PC-3 (cell line): ENCODE results near the gene XK. TPM values are rescaled to one million over a fixed set of nuclear protein-coding genes. Genes with fewer than 3 reads are reported as not detected.

Source experiments
- ATAC-seq: fragments of 200-7000 bp; cut with Tn5 transposase; 2 replicates; pipeline ENCODE4 v1.9.1; 2020; ENCODE audit warnings: mild to moderate bottlenecking, moderate library complexity
- BruUV-seq: library from RNA; stranded (reverse); fragments of 400-500 nt; replicated peaks from 2 replicates; lab custom pipeline; 2021; lab: Mats Ljungman, UMichigan
- CTCF ChIA-PET: fragments of 300-600 bp; sonication (Branson Sonifier 250); formaldehyde crosslinking; loops from one replicate; lab custom pipeline; 2022; ENCODE audit warnings: antibody characterized with exemption; lab: Charles Lee
- POLR2A ChIA-PET: fragments of 300-600 bp; sonication (Branson Sonifier 250); formaldehyde crosslinking; loops from one replicate; lab custom pipeline; 2022; ENCODE audit warnings: antibody characterized with exemption; ENCODE audit not compliant: unreplicated experiment; lab: Charles Lee
- DNase-seq: peaks from one replicate; pipeline ENCODE4 v3.0.0-alpha.2; 2015
- H2AFZ ChIP-seq: fragments of 300-600 bp; sonication (generic); 2 replicates; pipeline ENCODE4 v1.6.0; 2016; ENCODE audit warnings: antibody characterized with exemption, low read length
- H3F3A ChIP-seq: fragments of 300-600 bp; sonication (generic); one replicate; pipeline ENCODE4 v1.6.0; 2017; ENCODE audit warnings: antibody characterized with exemption, low read length, control low read depth, mild to moderate bottlenecking; ENCODE audit not compliant: unreplicated experiment
- H3K27ac ChIP-seq: fragments of 300-600 bp; sonication (generic); 2 replicates; pipeline ENCODE4 v1.5.1; 2016; ENCODE audit warnings: mild to moderate bottlenecking, low read length
- H3K27me3 ChIP-seq: fragments of 300-600 bp; sonication (generic); 2 replicates; pipeline ENCODE4 v1.6.1; 2016; ENCODE audit warnings: low read length, mixed read lengths
- H3K36me3 ChIP-seq: fragments of 300-600 bp; sonication (generic); 2 replicates; pipeline ENCODE4 v1.6.1; 2016; ENCODE audit warnings: low read depth, mixed run types, low read length, mixed read lengths
- H3K4me1 ChIP-seq: fragments of 300-600 bp; sonication (generic); 2 replicates; pipeline ENCODE4 v1.5.1; 2016; ENCODE audit warnings: low read length; ENCODE audit not compliant: insufficient read depth
- H3K4me2 ChIP-seq: fragments of 300-600 bp; sonication (generic); 2 replicates; pipeline ENCODE4 v1.6.0; 2016; ENCODE audit warnings: low read length
- H3K4me3 ChIP-seq: fragments of 300-600 bp; sonication (generic); 2 replicates; pipeline ENCODE4 v1.5.1; 2016; ENCODE audit warnings: mild to moderate bottlenecking, low read length, mixed read lengths
- H3K79me2 ChIP-seq: fragments of 300-600 bp; sonication (generic); 2 replicates; pipeline ENCODE4 v1.6.1; 2017; ENCODE audit warnings: low read length, mixed read lengths
- H3K9ac ChIP-seq: fragments of 300-600 bp; sonication (generic); 2 replicates; pipeline ENCODE4 v1.6.0; 2016; ENCODE audit warnings: mild to moderate bottlenecking, low read length
- H3K9me2 ChIP-seq: fragments of 300-600 bp; sonication (generic); replicated peaks from 2 replicates; pipeline ENCODE4 v1.6.1; 2016; ENCODE audit warnings: mixed run types, low read length, mixed read lengths
- H3K9me3 ChIP-seq: fragments of 300-600 bp; sonication (generic); 2 replicates; pipeline ENCODE4 v1.6.1; 2016; ENCODE audit warnings: low read length, mixed read lengths
- H4K20me1 ChIP-seq: fragments of 300-600 bp; sonication (generic); 2 replicates; pipeline ENCODE4 v1.6.1; 2016; ENCODE audit warnings: low read length, mixed read lengths
- EZH2 ChIP-seq: fragments of 300-600 bp; sonication (generic); IDR thresholded peaks from one replicate; pipeline ENCODE4 v1.6.1; 2017; ENCODE audit warnings: antibody characterized with exemption, mild to moderate bottlenecking, low read length; ENCODE audit not compliant: unreplicated experiment
- EZH2phosphoT487 ChIP-seq: fragments of 300-600 bp; sonication (generic); IDR thresholded peaks from 2 replicates; pipeline ENCODE4 v1.6.1; 2018; ENCODE audit warnings: mild to moderate bottlenecking, antibody characterized with exemption, low read length, borderline replicate concordance
- intact Hi-C: fragments of 100-400 bp; cut with micrococcal nuclease; formaldehyde crosslinking; loops from 2 replicates; pipeline ENCODE4 v1.9.0; 2023
- total RNA-seq: library from RNA; depleted of rRNA; stranded (reverse); fragments of >200 nt; gene quantifications from 2 replicates; pipeline ENCODE4 v1.2.3, GENCODE V29; 2014
- TF ChIP-seq, protein P1 (sequence below): fragments of 300-600 bp; sonication (generic); conservative IDR thresholded peaks from 2 replicates; pipeline ENCODE4 v1.5.1; 2017; ENCODE audit warnings: antibody characterized with exemption, low read depth, mild to moderate bottlenecking, low read length

XK gene
- total RNA-seq, 1 experiment from 2014 or later = 8.0 TPM

DNA sequence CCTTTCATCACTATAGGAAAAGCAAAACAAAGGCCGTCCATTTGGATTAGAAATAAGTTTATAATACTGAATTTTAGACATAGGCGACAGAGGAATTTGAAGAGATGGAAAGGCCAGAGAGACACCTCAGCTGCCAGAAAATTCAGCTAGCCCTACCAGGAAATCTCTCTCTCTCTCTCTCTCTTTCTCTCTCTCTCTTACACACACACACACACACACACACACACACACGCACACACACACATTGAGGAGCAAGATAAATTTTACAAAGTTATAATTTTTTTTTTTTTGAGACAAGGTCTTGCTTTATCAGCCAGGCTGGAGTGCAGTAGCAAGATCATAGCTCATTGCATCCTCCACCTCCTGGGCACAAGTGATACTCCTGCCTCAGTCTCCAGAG, 1.4 kb downstream of the XK start:
- no peaks in the 10 kb centered on the region for H3F3A ChIP-seq
- no peaks in the 10 kb centered on the region for H3K36me3 ChIP-seq
- peak overlapping the region; percentile 63; the same call in 1 of the 2 replicates for H3K9ac ChIP-seq
- peak overlapping the region; percentile 68 for H2AFZ ChIP-seq
- H3K79me2 ChIP-seq = peaks cover 14% of the 10 kb centered on the region; the same call in 1 of the 2 replicates
- ChIA-PET CTCF (no interaction called here), POLR2A (no interaction called here)
- H3K27me3 ChIP-seq = no peaks in the 10 kb centered on the region
- no peaks in the 10 kb centered on the region for H4K20me1 ChIP-seq
- intact Hi-C loops = no loop called here
- BruUV-seq = no TSS peak
- peak overlapping the region; percentile 90 for H3K4me2 ChIP-seq
- H3K9me3 ChIP-seq = no peaks in the 10 kb centered on the region
- peaks cover 17% of the 10 kb centered on the region for H3K4me1 ChIP-seq
- DNase-seq (no peak), ATAC-seq (no peak)
- H3K4me3 ChIP-seq = peak overlapping the region; percentile 68
- H3K27ac ChIP-seq = no peak overlapping the region
- TF ChIP-seq EZH2 (no peak), EZH2phosphoT487 (no peak)
- TF ChIP-seq, protein P1, sequence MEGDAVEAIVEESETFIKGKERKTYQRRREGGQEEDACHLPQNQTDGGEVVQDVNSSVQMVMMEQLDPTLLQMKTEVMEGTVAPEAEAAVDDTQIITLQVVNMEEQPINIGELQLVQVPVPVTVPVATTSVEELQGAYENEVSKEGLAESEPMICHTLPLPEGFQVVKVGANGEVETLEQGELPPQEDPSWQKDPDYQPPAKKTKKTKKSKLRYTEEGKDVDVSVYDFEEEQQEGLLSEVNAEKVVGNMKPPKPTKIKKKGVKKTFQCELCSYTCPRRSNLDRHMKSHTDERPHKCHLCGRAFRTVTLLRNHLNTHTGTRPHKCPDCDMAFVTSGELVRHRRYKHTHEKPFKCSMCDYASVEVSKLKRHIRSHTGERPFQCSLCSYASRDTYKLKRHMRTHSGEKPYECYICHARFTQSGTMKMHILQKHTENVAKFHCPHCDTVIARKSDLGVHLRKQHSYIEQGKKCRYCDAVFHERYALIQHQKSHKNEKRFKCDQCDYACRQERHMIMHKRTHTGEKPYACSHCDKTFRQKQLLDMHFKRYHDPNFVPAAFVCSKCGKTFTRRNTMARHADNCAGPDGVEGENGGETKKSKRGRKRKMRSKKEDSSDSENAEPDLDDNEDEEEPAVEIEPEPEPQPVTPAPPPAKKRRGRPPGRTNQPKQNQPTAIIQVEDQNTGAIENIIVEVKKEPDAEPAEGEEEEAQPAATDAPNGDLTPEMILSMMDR = no peak
- H3K9me2 ChIP-seq = no peaks in the 10 kb centered on the region

DNA sequence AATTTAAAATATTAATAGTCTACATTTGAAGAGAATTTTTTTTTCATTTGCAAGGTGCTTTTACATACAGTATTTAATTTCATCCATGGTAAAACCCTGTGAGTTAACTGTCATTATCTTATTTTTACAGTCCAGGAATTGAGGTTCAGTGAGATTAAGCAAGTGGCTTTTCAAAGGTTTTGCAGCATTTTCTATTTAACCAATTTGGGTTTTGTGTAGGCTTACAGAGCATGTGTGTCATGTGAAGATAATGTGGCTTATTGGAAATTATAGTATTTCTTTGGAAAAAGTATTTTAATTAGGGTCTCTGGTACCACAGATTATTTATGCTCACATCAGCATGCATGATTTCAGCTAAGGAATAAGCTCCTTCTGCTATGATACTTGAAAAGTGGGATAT, 4.5 kb downstream of the XK start:
- POLR2A ChIA-PET = no interaction called here
- Histone ChIP-seq H2AFZ (no peak overlapping the region), H3F3A (no peaks in the 10 kb centered on the region), H3K9me3 (no peaks in the 10 kb centered on the region), H4K20me1 (no peaks in the 10 kb centered on the region), H3K36me3 (no peaks in the 10 kb centered on the region), H3K9ac (no peak overlapping the region), H3K9me2 (no peaks in the 10 kb centered on the region), H3K27me3 (no peaks in the 10 kb centered on the region), H3K4me3 (no peak overlapping the region), H3K4me1 (peaks cover 12% of the 10 kb centered on the region), H3K4me2 (no peak overlapping the region), H3K79me2 (peaks cover 14% of the 10 kb centered on the region; the same call in 1 of the 2 replicates), H3K27ac (no peak overlapping the region)
- ATAC-seq (no peak), DNase-seq (no peak)
- intact Hi-C loops = no loop called here
- BruUV-seq = no TSS peak
- CTCF ChIA-PET = no interaction called here
- TF ChIP-seq EZH2phosphoT487 (no peak), EZH2 (no peak)
- TF ChIP-seq, protein P1 = no peak

DNA sequence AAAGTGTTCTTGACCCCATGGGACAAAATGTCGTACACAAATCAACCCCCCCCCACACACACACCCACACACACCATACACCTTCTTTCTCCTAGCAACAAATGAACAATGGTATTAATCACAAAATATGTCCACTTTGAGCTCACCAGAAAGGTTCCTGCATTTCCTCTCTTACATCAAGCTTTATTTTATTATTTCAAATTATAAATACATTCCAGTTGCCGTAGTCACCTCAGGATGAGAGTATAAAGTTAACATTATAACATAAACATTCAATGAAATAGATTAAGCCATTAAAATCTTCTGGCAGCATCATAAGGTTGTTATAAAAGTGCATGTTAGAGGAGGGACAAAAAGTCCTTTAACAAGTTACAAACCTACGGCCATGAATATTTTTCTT, 7.3 kb downstream of the XK start:
- no peaks in the 10 kb centered on the region; the same call in 1 of the 2 replicates for H3K4me1 ChIP-seq
- no peaks in the 10 kb centered on the region for H3K9me3 ChIP-seq
- H3K4me3 ChIP-seq = no peak overlapping the region
- no peaks in the 10 kb centered on the region for H4K20me1 ChIP-seq
- BruUV-seq = no TSS peak
- no peak overlapping the region for H2AFZ ChIP-seq
- TF ChIP-seq, protein P1 = no peak
- TF ChIP-seq EZH2 (no peak), EZH2phosphoT487 (no peak)
- H3K9ac ChIP-seq = no peak overlapping the region
- H3K27me3 ChIP-seq = no peaks in the 10 kb centered on the region
- DNase-seq (peak; percentile 44), ATAC-seq (peak; percentile 80)
- CTCF ChIA-PET = interaction anchor here (0.6 kb wide), 2 partner anchors 9 to 243 kb away, joined by 5 to 16 read pairs; no protein-coding TSS in a partner anchor
- no peaks in the 10 kb centered on the region for H3K36me3 ChIP-seq
- no peaks in the 10 kb centered on the region for H3K79me2 ChIP-seq
- no peak overlapping the region for H3K27ac ChIP-seq
- H3F3A ChIP-seq = no peaks in the 10 kb centered on the region
- POLR2A ChIA-PET = interaction anchor here (0.9 kb wide), 1 partner anchor 9 kb away, joined by 4 read pairs; no protein-coding TSS in a partner anchor
- no peak overlapping the region for H3K4me2 ChIP-seq
- intact Hi-C loops = no loop called here
- no peaks in the 10 kb centered on the region for H3K9me2 ChIP-seq
